Measurements from ENCODE around the gene FOXC1. TPM values are rescaled to one million over a fixed set of nuclear protein-coding genes. Genes with fewer than 3 reads are reported as not detected.

The FOXC1 gene
- total and polyA plus RNA-seq, 2 experiments from 2014 or later: 0.60 to 1.1 TPM

- peaks cover 22% of the 10 kb centered on the region for H3K4me1 ChIP-seq (ENCODE audit: insufficient read depth)
- WGBS (ENCODE audit: low lambda C conversion rate, missing lambda C conversion rate): 7% methylated on average over 64 of the region's 65 CpGs
- H3K79me2 ChIP-seq: no peaks in the 10 kb centered on the region
- H2AFZ ChIP-seq: peak overlapping the region; percentile 81
- peak overlapping the region; percentile 97 for H3K4me2 ChIP-seq
- no peak for DNase-seq (ENCODE audit: low spot score)
- H3K9me3 ChIP-seq (ENCODE audit: low read depth): no peaks in the 10 kb centered on the region
- H4K20me1 ChIP-seq (ENCODE audit: insufficient read depth, poor library complexity, severe bottlenecking): no peaks in the 10 kb centered on the region
- H3K27ac ChIP-seq: no peak overlapping the region
- H3K9me2 ChIP-seq (replicated peaks; ENCODE audit: insufficient read depth): no peaks in the 10 kb centered on the region
- TF ChIP-seq EZH2phosphoT487 (IDR thresholded peaks at IDR 0.05; ENCODE audit: low read depth, severe bottlenecking, unreplicated experiment) (peak; percentile 78), CTCF (IDR thresholded peaks at IDR 0.05; ENCODE audit: poor library complexity) (no peak), EZH2 (IDR thresholded peaks at IDR 0.05; ENCODE audit: borderline replicate concordance) (peak; percentile 94)
- peak overlapping the region; percentile 26 for H3K4me3 ChIP-seq
- no peaks in the 10 kb centered on the region for H3K36me3 ChIP-seq (replicated peaks; ENCODE audit: insufficient read depth, low read depth)
- peaks cover 73% of the 10 kb centered on the region for H3K27me3 ChIP-seq
These were observed 4.5 kb upstream of the FOXC1 start for GRCh38 chr6:1605004-1605892.

GRCh38 chr6:1605893-1606779 lies 3.6 kb upstream of the FOXC1 start:
- H3K4me3 ChIP-seq: no peak overlapping the region
- H3K9me2 ChIP-seq (replicated peaks; ENCODE audit: insufficient read depth): no peaks in the 10 kb centered on the region
- H3K27me3 ChIP-seq: peaks cover 77% of the 10 kb centered on the region
- no peaks in the 10 kb centered on the region for H3K79me2 ChIP-seq
- no peaks in the 10 kb centered on the region for H4K20me1 ChIP-seq (ENCODE audit: insufficient read depth, poor library complexity, severe bottlenecking)
- no peak for DNase-seq (ENCODE audit: low spot score)
- H3K4me1 ChIP-seq (ENCODE audit: insufficient read depth): peaks cover 22% of the 10 kb centered on the region
- TF ChIP-seq EZH2 (IDR thresholded peaks at IDR 0.05; ENCODE audit: borderline replicate concordance) (peak; percentile 54), CTCF (IDR thresholded peaks at IDR 0.05; ENCODE audit: poor library complexity) (no peak), EZH2phosphoT487 (IDR thresholded peaks at IDR 0.05; ENCODE audit: low read depth, severe bottlenecking, unreplicated experiment) (peak; percentile 42)
- H3K27ac ChIP-seq: no peak overlapping the region
- H3K9me3 ChIP-seq (ENCODE audit: low read depth): no peaks in the 10 kb centered on the region
- WGBS (ENCODE audit: low lambda C conversion rate, missing lambda C conversion rate): 11% methylated on average over 26 of the region's 26 CpGs
- H2AFZ ChIP-seq: no peak overlapping the region
- H3K36me3 ChIP-seq (replicated peaks; ENCODE audit: insufficient read depth, low read depth): no peaks in the 10 kb centered on the region
- no peak overlapping the region for H3K4me2 ChIP-seq

- Histone ChIP-seq H3K79me2 (no peaks in the 10 kb centered on the region), H3K4me1 (ENCODE audit: insufficient read depth) (peaks cover 22% of the 10 kb centered on the region), H3K27ac (no peak overlapping the region), H2AFZ (no peak overlapping the region), H3K9me3 (ENCODE audit: low read depth) (no peaks in the 10 kb centered on the region), H4K20me1 (ENCODE audit: insufficient read depth, poor library complexity, severe bottlenecking) (no peaks in the 10 kb centered on the region), H3K4me3 (no peak overlapping the region), H3K27me3 (peaks cover 79% of the 10 kb centered on the region), H3K4me2 (peak overlapping the region; percentile 96), H3K36me3 (replicated peaks; ENCODE audit: insufficient read depth, low read depth) (no peaks in the 10 kb centered on the region), H3K9me2 (replicated peaks; ENCODE audit: insufficient read depth) (no peaks in the 10 kb centered on the region)
- DNase-seq (ENCODE audit: low spot score): no peak
- 6% methylated on average over 22 of the region's 22 CpGs for WGBS (ENCODE audit: low lambda C conversion rate, missing lambda C conversion rate)
- TF ChIP-seq EZH2phosphoT487 (IDR thresholded peaks at IDR 0.05; ENCODE audit: low read depth, severe bottlenecking, unreplicated experiment) (peak; percentile 54), EZH2 (IDR thresholded peaks at IDR 0.05; ENCODE audit: borderline replicate concordance) (no peak)
These were observed 2.8 kb upstream of the FOXC1 start for GRCh38 chr6:1606780-1607515.

Data from hepatocyte (in vitro differentiated cells).